HG03139 (cell line): Measurements from ENCODE around the gene POP4.

Experiments used
- ATAC-seq: cut with Tn5 transposase; IDR thresholded peaks from one replicate; pipeline ENCODE4 v1.9.1; 2021; ENCODE audit not compliant: unreplicated experiment

The POP4 gene

DNA sequence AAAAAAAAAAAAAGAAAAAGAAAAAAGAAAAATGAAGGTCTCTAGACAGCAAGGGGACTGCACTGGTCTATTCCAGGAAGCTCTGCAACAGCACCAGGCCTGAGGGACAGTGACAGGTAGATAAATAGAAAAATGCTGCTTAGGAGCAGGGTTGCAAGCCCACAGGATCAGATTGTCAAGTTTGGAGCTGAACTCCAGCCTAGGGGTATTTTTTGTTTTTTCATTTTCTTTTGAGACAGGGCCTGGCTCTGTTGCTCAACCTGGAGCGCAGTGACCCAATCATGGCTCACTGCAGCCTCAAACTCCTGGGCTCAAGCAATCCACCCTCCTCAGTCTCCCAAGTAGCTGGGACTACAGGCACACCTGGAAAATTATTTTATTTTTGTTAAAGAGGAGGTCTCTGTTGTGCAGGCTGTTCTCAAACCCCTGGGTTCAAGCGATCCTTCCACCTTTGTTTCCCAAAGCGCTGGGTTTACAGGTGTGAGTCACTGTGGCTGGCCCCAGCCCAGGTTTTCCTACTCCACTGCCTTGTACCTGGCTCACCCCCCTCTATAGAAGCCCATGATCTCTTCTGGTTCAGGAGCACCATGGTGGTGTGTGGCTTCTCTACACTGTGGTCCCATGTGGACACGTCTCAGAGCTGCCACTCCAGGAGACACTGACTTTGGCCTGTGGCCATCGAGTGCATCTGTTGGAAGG lies 23.9 kb downstream of the POP4 start:
- ATAC-seq, result no peak

DNA sequence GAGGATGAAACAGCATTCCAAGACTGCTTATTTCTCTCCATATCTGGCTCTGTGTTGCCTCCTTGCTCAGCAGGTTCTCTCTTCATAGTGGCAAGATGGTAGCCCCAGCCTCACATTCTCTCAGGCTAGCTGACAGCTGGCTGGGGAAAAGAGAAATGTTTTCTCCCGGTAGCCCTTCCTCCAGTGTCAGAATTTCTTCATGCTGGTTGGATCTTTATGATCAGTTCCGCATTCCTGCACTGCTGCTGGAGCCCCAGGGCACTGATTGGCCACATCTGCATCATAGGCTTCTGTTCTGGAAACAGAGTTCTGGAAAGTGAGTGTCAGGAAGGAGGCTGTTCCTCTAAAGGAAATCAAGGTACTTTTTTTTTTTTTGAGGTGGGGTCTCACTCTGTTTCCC lies 24.6 kb downstream of the POP4 start:
- ATAC-seq, result no peak

DNA sequence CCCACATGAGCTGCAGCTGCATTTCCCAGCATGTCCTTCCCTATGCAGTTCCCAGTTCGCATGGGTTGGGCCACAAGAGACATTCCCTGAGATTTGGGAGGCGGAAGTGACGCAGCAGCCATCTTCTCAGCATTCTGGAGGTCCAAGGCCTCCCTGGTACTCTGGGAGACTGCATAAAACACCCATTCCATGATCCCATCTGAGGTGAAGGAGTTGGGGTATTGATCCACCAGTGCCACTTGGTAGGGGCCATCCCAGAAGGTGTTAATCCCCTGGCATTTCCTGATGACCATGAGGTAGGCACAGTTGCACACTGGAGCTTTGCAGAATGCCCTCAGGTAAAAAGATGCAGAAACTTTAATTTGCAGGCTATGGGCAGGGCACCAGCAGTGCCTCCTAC lies 25.4 kb downstream of the POP4 start:
- ATAC-seq, result no peak

DNA sequence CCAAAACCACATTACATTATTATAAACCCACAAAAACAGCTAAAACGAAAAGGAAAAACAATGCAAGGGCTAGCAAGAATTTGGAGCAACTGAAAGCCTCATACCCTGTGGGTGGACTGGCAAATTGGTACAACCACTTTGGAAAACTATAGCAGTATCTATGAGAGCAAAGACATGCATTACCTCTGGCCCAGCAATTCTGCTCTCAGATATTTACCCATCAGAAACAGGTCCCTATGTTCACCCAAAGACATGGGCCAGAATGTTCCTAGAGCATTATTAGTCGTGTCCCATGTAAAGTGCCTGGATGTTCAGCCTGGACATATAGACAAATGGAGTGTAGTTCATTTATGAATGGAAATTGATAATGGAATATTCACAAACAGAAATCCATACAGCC lies 27.9 kb downstream of the POP4 start:
- no peak for ATAC-seq

DNA sequence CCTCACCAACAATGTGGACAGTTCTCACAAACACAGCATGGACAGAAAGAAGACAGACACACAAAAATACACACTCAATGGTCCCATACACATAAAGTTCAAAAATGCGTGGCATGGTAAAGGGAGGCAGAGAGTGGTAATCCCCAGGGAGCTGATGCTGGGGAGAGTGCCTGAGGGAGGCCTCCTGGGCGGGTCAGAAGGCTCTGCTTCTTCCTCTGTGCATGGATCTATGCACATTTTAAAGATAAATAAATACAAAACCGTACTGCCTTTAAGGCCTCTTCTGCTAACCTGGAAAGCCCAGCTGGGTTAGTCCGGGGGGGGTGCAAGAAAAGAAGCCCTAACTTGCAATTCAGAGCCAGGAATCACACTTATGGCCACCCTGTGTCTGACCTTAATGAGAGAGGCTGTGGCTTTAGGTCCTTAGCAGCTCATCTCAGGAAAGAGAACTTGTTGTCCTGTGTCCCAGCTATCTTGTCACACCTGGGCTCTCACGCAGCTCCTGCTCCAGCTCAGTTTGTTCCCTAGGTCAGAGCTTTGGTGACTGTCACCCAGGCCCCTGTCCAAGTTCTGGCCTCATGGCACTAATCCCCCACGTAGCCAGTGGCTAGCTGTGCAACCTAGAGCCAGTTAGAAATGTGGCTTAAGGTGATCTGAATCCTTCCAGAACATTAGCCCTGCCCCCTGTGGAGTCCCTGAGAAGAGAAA lies 28.5 kb downstream of the POP4 start:
- ATAC-seq, result no peak

DNA sequence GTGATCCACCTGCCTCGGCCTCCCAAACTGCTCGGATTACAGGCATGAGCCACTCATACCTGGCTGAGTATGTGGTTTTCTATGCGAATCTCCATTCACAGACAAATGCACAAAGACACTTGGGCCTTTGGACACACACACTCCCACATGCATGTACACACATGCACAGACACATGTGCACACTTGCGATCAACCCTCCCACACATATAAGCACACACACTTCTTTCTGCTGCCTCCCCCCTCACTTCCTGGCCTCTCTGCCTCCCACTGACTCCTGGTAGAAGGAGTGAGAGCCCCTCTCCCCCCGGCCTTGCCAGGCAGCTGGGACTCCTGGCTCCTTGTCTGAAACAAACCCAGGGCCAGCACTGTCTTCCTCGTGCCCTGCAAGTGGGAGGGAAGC lies 29.9 kb downstream of the POP4 start:
- ATAC-seq, result no peak

DNA sequence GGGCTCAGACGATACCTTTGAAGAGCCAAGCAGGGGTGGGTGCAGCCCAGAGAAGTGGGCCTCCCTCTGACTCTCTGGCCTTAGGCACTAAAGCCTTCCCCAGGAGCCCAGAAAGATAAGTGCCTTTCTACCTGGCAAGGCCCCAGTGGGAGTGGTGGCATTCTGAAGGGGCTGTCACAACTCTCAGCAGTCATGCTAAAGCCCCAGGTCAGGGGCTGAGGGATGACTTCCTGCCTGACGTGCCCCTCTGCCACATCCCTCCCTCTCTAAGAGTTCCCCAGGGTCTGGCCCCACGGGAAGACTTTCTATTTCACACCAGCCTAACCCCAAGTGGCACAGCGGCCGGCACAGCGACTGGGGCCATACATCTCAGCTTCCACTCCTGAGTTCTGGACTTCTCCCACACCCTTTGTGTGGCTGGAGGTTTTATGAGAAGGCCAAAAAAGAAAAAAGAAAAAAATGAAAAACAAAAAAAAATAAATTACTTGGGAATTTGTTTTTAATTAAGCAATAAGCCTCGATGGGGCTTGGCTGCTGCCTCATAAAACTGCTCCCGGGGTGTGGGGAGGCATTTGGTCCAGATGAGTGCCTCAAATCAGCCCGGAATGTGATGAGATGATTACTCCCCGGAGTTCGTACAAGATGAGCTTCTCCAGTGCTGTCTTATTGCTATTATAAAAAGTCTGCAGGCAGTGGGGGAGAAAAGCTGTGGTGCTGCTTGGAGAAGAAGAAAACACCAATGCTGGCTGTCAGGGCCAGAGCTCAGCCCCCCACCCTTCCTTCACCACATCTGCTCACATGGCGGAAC lies 30.7 kb downstream of the POP4 start:
- no peak for ATAC-seq

DNA sequence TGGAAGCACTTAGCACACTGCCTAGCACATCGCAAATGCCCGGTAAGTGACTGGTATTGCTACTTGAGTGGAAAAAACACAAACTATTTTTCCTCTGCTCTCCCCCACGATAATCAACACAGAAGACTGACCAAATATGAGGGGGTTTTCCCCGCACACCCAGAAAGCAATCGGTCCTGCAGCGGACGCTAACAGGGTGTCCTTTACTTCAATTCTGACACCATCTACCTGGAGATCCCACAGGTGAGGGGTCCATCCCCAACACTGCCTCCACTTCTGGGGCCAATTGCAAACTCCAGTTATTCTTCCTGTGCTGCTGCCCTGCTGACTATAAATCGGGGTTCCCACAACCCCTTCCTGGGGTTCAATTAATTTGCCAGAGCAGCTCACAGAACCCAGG lies 33.0 kb downstream of the POP4 start:
- no peak for ATAC-seq

DNA sequence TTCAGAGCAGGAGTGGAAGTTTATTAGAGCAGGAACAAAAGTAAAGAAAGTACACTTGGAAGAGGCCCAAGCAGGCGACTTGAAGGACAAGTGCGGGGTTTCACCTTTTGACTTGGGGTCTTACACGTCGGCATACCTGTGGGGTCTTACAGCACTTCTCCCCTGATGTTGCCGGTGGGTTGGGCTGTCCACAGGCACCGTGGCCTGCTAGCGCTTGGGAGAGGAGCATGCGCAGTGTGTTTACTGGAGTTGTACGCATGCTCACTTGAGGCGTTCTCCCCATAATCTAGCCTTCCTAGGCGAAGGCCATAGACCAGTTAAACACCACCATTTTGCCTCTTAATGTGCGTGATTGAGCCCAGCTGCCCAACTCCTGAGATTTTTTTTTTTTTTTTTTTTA lies 34.1 kb downstream of the POP4 start:
- ATAC-seq, result no peak

DNA sequence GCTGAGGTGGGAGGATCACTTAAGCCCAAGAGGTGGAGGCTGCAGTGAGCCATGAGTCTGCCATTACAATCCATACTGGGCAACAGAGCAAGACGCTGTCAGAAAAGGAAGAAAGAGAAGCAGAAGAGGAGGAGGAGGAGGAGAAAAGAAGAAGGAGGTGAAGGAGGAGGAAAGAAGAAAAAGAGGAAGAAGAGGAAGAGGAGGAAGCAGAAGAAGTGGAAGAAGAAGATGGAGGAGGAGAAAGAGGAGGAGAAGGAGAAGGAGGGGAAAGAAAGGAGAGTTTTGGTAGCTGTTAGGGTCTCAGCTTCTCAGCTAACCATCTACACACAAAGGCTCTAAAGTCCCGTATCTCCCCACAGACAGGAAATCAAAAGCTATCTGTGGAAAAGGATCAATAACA lies 35.5 kb downstream of the POP4 start:
- ATAC-seq, result no peak

DNA sequence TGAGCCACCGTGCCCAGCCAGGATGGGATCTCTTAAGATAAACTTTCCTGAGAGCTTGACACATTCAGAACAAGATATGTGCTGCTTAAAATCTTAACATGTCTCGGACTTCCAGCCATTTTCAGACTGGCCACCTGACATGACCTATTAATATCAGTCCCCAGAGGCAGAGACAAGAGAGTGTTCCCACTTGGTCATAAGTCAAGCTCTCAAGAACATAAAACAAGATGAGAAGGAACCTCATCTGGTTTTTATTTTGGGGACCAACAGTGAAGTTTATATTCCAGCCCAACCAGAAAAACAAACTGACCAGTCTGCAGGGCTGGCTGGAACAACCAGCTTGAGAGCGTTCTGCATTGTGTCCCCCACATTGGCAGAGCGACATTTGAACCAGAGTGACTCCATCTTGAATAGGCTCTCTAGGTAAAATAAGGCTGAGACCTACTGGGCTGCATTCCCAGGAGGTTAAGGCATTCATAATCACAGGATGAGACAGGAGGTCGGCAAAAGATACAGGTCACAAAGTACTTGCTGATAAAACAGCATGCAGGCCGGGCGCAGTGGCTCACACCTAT lies 37.4 kb downstream of the POP4 start:
- ATAC-seq, result no peak

DNA sequence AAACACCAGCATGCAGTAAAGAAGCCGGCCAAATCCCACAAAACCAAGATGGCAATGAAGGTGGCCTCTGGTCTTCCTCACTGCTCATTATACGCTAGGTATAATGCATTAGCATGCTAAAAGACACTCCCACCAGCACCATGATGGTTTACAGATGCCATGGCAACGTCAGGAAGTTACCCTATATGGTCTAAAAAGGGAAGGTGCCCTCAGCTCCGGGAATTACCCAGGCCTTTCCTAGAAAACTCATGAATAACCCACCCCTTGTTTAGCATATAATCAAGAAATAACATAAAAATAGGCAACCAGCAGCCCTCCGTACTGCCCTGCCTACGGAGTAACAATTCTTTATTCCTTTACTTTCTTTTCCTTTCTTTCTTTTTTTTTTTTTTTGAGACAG lies 38.1 kb downstream of the POP4 start:
- no peak for ATAC-seq

DNA sequence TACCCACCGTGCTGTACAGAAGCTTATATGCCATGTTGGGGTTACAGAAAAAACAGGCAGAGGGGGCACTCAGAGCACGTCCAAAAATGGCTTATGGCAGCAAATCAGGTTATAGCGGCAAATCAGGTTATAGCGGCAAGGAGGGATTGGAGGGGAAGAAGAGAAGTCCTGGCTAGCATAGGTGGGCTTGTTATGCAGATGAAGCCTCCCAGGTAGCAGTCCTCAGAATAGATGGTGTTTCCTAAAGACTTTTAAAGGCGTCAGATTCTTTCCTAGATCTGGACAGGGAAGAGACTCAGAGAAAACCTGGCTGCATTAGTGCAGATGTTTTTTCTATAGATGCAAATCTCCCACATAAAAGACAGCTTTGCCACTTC lies 39.4 kb downstream of the POP4 start:
- no peak for ATAC-seq

DNA sequence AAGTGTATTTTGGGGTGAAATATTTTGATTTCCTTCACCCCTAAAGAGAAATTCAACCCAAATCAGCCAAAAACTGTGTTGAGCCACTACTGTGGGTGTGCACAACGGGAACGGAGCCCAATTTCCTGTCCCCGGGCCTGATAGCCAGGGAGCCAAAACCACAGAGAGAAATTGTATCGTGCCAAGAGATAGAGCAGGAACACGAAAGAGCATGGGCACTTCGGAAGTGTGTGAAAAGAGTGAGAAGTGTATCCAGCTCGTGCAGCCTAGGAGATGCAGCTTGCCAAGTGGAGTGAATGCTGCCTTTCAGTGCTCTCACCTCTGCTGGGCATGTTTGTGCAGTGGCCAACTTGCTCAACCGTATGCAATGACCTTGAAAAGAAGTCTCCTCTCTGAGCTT lies 39.8 kb downstream of the POP4 start:
- ATAC-seq, result no peak

DNA sequence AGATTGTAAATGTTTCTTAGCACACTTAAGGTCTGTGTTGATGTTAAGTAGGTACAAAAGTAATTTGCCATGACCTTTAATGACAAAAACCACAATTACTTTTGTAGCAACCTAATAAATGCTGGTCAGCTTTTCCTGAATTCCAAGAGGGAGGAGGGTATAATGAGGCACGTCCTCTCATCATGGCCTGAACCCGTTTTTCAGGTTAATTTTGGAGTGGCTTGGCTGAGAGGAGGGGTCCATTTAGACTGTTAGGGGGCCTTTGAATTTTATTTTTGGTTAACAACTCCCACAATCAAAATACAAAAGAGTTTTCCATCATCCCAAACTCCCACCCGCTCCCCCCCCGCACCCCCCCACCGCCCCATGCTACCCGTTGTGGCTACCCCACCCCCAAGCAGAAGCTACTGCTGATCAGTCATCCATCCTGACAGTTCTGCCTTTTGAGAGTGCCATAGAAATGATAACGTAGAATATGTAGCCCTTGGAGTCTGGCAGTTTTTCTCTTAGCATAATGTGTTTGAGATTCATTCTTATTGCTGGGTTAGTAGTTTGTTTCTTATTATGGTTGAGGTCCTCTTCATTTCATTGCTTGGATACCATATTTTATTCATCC lies 44.8 kb downstream of the POP4 start:
- ATAC-seq, result no peak

DNA sequence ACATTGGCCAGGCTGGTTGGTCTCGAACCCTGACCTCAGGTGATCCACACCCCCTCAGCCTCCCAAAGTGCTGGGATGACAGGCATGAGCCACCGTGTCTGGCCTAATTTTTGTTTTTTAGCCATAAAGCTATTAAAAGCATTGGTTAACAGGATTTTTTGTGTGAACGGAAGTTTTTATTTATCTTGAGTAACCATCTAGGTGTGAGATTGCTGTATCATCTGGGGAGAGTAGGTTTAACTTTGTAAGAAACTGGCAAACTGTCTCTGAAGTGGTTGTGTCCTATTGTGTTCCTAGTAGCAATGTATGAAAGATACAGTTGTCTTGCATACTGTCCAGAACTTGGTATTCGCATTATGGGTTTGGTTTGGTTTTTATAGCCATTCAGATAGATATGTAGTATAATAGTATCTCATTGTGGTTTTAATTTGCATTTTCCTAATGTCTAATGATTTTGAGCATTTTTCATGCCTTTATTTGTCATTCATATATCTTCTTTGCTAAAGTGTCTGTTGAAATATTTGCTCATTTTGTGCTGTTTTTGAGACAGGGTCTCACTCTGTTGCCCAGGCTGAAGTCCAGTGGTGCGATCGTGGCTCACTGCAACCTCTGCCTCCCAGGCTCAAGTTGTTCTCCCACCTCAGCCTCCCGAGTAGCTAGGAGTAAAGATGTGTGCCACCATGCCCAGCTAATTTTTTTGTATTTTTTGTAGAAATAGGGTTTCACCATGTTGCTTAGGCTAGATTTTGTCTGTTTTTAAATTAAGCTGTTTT lies 45.7 kb downstream of the POP4 start:
- ATAC-seq, result no peak

DNA sequence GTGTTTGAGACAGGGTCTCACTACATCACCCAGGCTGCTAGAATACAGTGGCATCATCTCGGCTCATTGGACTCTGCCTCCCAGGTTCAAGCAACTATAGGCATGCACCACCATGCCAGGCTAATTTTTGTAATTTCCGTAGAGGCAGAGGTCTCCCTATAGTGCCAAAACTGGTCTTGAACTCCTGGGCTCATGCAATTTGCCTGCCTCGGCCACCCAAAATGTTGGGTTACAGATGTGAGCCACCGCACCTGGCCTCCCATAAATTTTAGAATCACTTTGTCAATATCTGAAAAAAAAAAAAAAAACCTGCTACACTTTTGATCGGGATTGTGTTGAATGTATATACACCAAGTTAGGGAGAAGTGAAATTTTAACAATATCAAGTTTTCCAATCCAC lies 47.3 kb downstream of the POP4 start:
- ATAC-seq, result no peak

DNA sequence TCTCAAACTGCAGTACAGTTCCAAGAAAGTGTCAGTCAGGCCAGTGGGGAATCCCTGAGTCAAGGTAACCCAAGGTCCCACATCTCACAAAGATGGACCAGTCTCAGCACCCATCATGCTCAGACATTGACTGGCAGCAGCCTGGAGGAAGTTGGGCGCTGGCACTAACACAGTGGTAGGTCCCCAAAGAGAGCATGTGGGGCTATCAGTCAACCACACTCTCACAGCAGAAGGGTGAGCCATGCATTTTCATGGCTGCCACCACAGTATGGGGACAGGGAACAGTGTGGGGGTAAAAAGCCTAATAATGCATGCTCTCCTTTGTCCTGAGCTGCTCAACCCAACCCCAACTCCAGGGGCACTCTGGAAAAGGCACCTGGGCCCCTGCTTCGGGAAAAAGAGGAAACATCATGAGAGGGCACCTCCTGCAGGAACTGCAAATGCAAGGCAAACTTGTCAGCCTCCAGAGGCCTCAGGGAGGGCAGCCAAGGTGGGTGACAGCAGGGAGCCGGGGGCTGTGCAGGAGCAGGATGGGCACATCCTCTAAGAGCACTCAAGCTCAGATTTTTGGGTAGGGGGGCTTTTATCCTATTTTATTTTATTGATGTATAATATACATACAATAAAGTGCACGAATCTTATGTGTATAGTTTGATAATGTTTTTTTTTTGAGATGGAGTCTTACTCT lies 49.7 kb downstream of the POP4 start:
- ATAC-seq, result no peak

DNA sequence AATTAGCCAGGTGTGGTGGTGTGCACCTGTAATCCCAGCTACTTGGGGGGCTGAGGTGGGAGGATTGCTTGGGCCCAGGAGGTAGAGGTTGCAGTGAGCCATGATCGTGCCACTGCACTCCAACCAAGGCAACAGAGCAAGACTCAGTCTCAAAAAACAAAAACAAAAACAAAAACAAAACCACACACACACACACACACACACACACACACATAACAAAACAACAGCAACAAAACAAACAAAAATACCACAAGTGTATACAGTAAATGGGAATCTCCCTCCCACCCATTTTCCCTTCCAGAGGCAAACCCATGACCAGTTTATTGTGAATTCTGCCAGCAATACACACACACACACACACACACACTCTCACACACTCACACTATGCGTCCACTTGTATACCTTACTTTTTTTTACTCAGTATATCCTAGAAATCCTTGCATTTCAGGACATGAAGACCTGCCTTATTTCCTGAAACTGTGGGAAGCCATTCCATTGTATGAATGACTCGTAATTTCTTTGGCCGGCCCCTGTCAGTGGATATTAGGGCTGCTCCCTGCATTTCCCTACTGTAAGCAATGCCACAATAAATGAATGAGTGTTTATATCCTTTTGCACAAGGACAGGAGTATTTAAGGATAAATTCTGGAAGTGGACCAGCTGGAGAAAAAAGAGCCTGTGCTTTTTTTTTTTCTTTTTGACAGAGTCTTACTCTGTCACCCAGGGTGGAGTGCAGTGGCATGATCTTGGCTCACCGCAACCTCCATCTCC lies 52.3 kb downstream of the POP4 start:
- no peak for ATAC-seq
